HG03064 (cell line): ENCODE data around the gene KLHL9.

Source experiments
- ATAC-seq: cut with Tn5 transposase; IDR thresholded peaks from one replicate; pipeline ENCODE4 v1.9.1; 2021; ENCODE audit warnings: low read depth; ENCODE audit not compliant: unreplicated experiment

The KLHL9 gene

GRCh38 chr9:21320465-21320864 lies 14.7 kb downstream of the KLHL9 start:
- ATAC-seq: no peak

DNA sequence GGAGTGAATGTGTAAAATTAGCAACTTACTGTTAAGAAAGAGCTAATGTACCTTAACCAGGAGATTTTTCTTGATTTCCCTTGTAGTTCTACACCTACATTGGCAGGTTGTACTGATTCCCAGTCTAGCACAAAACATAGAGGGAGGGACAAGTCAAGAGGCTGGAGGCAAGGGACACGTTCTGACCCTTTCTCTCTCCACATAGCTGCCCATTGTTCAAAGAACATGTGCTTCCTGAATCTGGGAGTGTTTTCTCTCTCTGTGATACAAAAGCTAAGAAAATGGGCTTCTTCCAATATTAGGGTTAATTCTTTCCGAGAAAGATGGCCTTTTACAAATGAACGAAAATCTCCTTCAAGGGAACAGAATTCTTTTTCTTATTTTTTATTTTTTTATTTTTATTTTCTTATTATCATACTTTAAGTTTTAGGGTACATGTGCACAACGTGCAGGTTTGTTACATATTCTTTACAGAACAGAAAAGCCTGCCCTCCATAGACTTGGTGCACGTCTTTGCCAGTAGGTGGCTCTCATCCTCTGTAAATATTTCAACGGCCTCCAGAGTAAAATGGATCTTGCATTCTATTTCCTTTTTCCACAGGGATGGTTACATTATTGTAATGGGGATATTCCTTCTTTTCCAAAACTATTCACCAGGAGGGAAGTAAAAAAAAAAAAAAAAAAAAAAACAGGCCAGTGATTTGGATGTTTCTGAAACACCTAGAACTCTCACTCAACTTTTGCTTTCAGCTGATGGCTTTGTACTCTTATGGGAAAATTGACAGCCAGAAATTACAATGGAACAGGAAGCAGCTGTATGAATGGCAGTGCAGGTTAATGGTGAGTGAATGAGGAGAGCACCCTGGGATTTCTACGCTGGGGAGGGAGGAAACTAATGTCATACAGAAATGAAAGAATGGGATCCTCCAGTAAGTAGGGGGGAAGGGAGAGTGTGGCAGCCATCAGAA lies 17.0 kb downstream of the KLHL9 start:
- peak; percentile 75 for ATAC-seq

- ATAC-seq: no peak
Measured at GRCh38 chr9:21316860-21317259, 18.3 kb downstream of the KLHL9 start.

- ATAC-seq: no peak
Measured at GRCh38 chr9:21316032-21316842, 19.0 kb downstream of the KLHL9 start.

DNA sequence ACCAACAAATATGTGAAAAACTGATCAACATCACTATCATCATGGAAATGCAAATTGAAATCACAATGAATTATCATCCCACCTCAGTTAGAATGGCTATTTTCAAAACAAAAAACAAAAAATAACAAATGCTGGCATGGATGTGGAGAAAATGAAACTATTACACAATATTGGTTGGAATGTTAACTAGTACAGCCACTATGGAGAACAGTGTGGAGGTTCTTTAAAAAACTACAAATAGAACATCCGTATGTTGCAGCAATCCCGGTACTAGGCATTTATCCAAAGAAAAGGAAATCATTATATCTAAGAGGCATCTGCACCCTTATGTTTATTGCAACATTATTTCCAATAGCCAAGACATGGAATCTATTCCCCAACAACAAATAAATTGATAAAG lies 21.1 kb downstream of the KLHL9 start:
- no peak for ATAC-seq

- ATAC-seq: no peak
Measured at GRCh38 chr9:21311889-21312288, 23.3 kb downstream of the KLHL9 start.

GRCh38 chr9:21305213-21305612 lies 30.0 kb downstream of the KLHL9 start, which contains the start of gene IFNA5:
Gene IFNA5 (minus strand): TSS chr9:21305313. CDS start chr9:21305256, 57 bp downstream.
- ATAC-seq: no peak

GRCh38 chr9:21295992-21296391 lies 39.2 kb downstream of the KLHL9 start:
- ATAC-seq: no peak

- no peak for ATAC-seq
Measured at GRCh38 chr9:21294904-21295538, 40.2 kb downstream of the KLHL9 start.

GRCh38 chr9:21294364-21294774 lies 40.8 kb downstream of the KLHL9 start:
- no peak for ATAC-seq

GRCh38 chr9:21289848-21290247 lies 45.4 kb downstream of the KLHL9 start:
- no peak for ATAC-seq

- ATAC-seq: no peak
Measured at GRCh38 chr9:21287280-21287679, 47.9 kb downstream of the KLHL9 start.

DNA sequence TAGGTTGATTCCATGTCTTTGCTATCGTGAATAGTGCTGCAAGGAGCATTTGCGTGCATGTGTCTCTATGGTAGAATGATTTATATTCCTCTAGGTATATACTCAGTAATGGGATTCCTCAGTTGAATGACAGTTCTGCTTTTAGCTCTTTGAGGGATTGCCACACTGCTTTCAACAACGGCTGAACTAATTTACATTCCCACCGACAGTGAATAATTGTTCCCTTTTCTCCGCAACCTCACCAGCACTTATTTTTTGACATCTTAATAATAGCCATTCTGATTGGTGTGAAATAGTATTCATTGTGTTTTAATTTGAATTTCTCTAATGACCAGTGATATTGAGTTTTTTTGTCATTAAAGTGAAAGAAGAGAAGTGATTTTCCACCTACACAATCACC lies 48.5 kb downstream of the KLHL9 start:
- no peak for ATAC-seq

DNA sequence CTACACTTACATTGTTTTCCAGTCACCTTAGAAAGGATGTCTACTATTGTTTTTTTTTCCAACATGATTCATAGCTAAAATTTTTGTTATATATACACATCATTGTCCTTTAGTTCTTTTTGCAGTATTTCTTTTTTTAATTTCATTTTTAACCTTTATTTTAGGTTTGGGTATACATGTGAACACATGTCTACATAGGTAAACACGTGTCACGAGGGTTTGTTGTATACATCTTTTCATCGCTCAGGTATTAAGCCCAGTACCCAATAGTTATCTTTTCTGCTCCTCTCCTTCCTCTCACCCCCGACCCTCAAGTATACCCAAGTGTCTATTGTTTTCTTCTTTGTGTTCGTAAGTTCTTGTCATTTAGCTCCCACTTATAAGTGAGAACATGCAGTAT lies 49.1 kb downstream of the KLHL9 start:
- no peak for ATAC-seq

DNA sequence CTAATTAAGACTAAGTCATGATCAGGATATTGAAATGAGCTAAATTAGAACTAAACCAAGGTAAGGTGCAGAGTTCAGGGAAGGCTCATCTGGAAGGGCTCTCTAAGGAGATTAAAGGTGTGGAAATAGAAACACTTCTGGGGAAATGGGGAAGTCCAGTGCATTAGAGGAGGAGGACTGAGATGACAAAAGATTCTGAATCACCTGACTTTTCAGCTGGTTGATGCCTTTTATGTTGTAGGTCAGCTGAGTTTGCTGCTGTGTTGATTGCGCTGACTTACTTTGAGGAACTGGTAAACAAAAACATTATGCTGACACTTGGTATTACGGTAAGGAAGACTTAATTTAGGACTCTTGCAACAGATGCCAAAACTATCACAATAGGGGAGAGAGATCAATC lies 53.9 kb downstream of the KLHL9 start:
- ATAC-seq: no peak
